ENCODE data around the gene BPGM.

GRCh38 chr7:134627775-134628153, 18.9 kb upstream of the BPGM start:
- TF ChIP-seq CTCF (conservative IDR thresholded peaks at IDR 0.05; ENCODE audit: low read length) (no peak), EZH2phosphoT487 (IDR thresholded peaks at IDR 0.05; ENCODE audit: borderline replicate concordance) (no peak)

Measured in Loucy (cell line).